ENCODE data around the gene GRIK2. TPM values are rescaled to one million over a fixed set of nuclear protein-coding genes. Genes with fewer than 3 reads are reported as not detected.
A peak's percentile ranks its signal among the peaks of the same experiment; 100 is the strongest.

The GRIK2 gene
- total and polyA plus RNA-seq, 2 of the 4 experiments (the other 2 are of a cell fraction) = 8.2 to 15.2 TPM

- in situ Hi-C loops (cut with MboI; ENCODE audit: low sequenced_read_pairs) = no loop called here
- BruUV-seq (replicated peaks) = no TSS peak
- H4K91ac ChIP-seq (ENCODE audit: insufficient read depth, low read depth, low read length) = no peak overlapping the region
- H2BK5ac ChIP-seq (ENCODE audit: low read depth, low read length, poor library complexity, severe bottlenecking) = peak overlapping the region; percentile 74
- H3K14ac ChIP-seq (replicated peaks; ENCODE audit: low read depth, low read length) = no peak overlapping the region
- no CpG with 5 or more reads among the region's 3 CpGs for WGBS, 2 experiments (ENCODE audit: extremely low coverage in 2 of 2, insufficient read length in 1 of 2)
- dilution Hi-C loops (cut with HindIII; ENCODE audit: low sequenced_read_pairs, unreplicated experiment) = no loop called here
- intact Hi-C loops (cut with micrococcal nuclease) = loop anchor here (1.0 kb wide), 1 partner anchor 8 kb away; no protein-coding TSS in a partner anchor
- ATAC-seq (ENCODE audit: low read depth) = peak; percentile 87
- CTCF ChIA-PET = no interaction called here
- no peaks in the 10 kb centered on the region for H3K9me1 ChIP-seq (ENCODE audit: insufficient read depth, low read length)
- no peaks in the 10 kb centered on the region for H3K36me3 ChIP-seq (ENCODE audit: control insufficient read depth, insufficient read depth, low read length)
- H3K4ac ChIP-seq (ENCODE audit: low read depth, low read length) = no peak overlapping the region
- peak overlapping the region; percentile 14; the same call in 1 of the 2 replicates for H2BK120ac ChIP-seq (ENCODE audit: low read depth, low read length)
- H4K20me1 ChIP-seq (ENCODE audit: insufficient read depth, low read length) = no peaks in the 10 kb centered on the region
- peak overlapping the region; percentile 24; the same call in 1 of the 2 replicates for H3K18ac ChIP-seq (ENCODE audit: low read depth, low read length)
- peaks cover 2% of the 10 kb centered on the region for H3K4me1 ChIP-seq (ENCODE audit: control insufficient read depth, insufficient read depth, low read length)
- H3K9me3 ChIP-seq (ENCODE audit: control insufficient read depth, insufficient read depth, low read length) = no peaks in the 10 kb centered on the region
- no peak overlapping the region for H2BK15ac ChIP-seq (ENCODE audit: low read depth, low read length)
- H3K4me2 ChIP-seq (ENCODE audit: low read depth, low read length) = peak overlapping the region; percentile 64; the same call in 1 of the 2 replicates
- no peak overlapping the region for H3K23ac ChIP-seq (ENCODE audit: low read depth, low read length)
- no peaks in the 10 kb centered on the region for H3K79me1 ChIP-seq (ENCODE audit: low read depth in 1 of 2, low read length in 2 of 2)
- H2AK5ac ChIP-seq (ENCODE audit: low read depth, low read length) = no peak overlapping the region
- no peak overlapping the region for H2AK9ac ChIP-seq (replicated peaks; ENCODE audit: low read depth, low read length, poor library complexity)
- H2AFZ ChIP-seq (replicated peaks; ENCODE audit: low read length, poor library complexity) = no peak overlapping the region
- H3K56ac ChIP-seq (ENCODE audit: extremely low read depth, insufficient read depth, low read length) = no peak overlapping the region
- no peak overlapping the region for H3K4me3 ChIP-seq (ENCODE audit: insufficient read depth, low read depth, low read length)
- H3K27me3 ChIP-seq (ENCODE audit: control insufficient read depth, insufficient read depth, low read length) = no peaks in the 10 kb centered on the region
- H2BK20ac ChIP-seq (ENCODE audit: low read depth, low read length) = no peak overlapping the region
- no peak overlapping the region for H3K9ac ChIP-seq (ENCODE audit: low read depth, low read length)
- no peak for TF ChIP-seq CEBPB (IDR thresholded peaks at IDR 0.05; ENCODE audit: low read depth, low read length)
- no peak for TF ChIP-seq MAFK (IDR thresholded peaks at IDR 0.05; ENCODE audit: low read depth, low read length)
- TF ChIP-seq FOS (IDR thresholded peaks at IDR 0.05; ENCODE audit: low read depth, low read length) = no peak
- TF ChIP-seq CHD1 (IDR thresholded peaks at IDR 0.05; ENCODE audit: low read depth, low read length) = no peak
- no peak for TF ChIP-seq MAZ (IDR thresholded peaks at IDR 0.05; ENCODE audit: borderline replicate concordance, low read depth, low read length)
- TF ChIP-seq RAD21 (IDR thresholded peaks at IDR 0.05; ENCODE audit: low read length) = no peak
- TF ChIP-seq, protein P1, sequence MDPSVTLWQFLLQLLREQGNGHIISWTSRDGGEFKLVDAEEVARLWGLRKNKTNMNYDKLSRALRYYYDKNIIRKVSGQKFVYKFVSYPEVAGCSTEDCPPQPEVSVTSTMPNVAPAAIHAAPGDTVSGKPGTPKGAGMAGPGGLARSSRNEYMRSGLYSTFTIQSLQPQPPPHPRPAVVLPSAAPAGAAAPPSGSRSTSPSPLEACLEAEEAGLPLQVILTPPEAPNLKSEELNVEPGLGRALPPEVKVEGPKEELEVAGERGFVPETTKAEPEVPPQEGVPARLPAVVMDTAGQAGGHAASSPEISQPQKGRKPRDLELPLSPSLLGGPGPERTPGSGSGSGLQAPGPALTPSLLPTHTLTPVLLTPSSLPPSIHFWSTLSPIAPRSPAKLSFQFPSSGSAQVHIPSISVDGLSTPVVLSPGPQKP (IDR thresholded peaks at IDR 0.05; ENCODE audit: borderline replicate concordance, low read depth, low read length) = no peak
- no peak for TF ChIP-seq BHLHE40 (IDR thresholded peaks at IDR 0.05; ENCODE audit: low read depth, low read length)
- TF ChIP-seq RCOR1 (IDR thresholded peaks at IDR 0.05; ENCODE audit: insufficient replicate concordance, low read length) = no peak
- no peak for TF ChIP-seq POLR2A (IDR thresholded peaks at IDR 0.05; ENCODE audit: low read depth, low read length)
- TF ChIP-seq, protein P2, sequence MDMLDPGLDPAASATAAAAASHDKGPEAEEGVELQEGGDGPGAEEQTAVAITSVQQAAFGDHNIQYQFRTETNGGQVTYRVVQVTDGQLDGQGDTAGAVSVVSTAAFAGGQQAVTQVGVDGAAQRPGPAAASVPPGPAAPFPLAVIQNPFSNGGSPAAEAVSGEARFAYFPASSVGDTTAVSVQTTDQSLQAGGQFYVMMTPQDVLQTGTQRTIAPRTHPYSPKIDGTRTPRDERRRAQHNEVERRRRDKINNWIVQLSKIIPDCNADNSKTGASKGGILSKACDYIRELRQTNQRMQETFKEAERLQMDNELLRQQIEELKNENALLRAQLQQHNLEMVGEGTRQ (IDR thresholded peaks at IDR 0.05; ENCODE audit: low read depth, low read length) = no peak
- TF ChIP-seq CTCF (conservative IDR thresholded peaks at IDR 0.05; ENCODE audit: low read depth, low read length) = no peak
- TF ChIP-seq SMC3 (IDR thresholded peaks at IDR 0.05; ENCODE audit: low read depth, low read length) = no peak
- TF ChIP-seq RFX5 (IDR thresholded peaks at IDR 0.05; ENCODE audit: low read depth, low read length) = no peak
- no peak for TF ChIP-seq MXI1 (IDR thresholded peaks at IDR 0.05; ENCODE audit: borderline replicate concordance, low read depth, low read length)
- no peak for TF ChIP-seq NFE2L2 (IDR thresholded peaks at IDR 0.05; ENCODE audit: low read depth, low read length)
- peak overlapping the region; percentile 3; the same call in 1 of the 2 replicates for H3K27ac ChIP-seq (ENCODE audit: insufficient read depth, low read length)
- no peak overlapping the region; a peak in 1 of 4 replicates for H4K8ac ChIP-seq (ENCODE audit: low read depth in 2 of 2, low read length in 2 of 2)
- no peak overlapping the region for H4K5ac ChIP-seq (ENCODE audit: low read depth, low read length)
- POLR2A ChIA-PET (ENCODE audit: unreplicated experiment) = interaction anchor here (0.6 kb wide), 1 partner anchor 123 kb away, joined by 3 read pairs; no protein-coding TSS in a partner anchor
- DNase-seq = peak; percentile 68
Measured at GRCh38 chr6:101545191-101545590, 151.7 kb downstream of the GRIK2 start.

Data from IMR-90 (cell line).